Suprapubic skin (tissue), 4 donors: Measurements from ENCODE around the gene ST3GAL4.

Experiments
- CTCF ChIP-seq, 2 donors: fragments of 200-600 bp in 1 of 2; fragments of 450-650 bp in 1 of 2; sonication (generic) in 1 of 2; IDR thresholded peaks; one replicate each; pipeline ENCODE4 v1.5.1; 2016 to 2019; ENCODE audit warnings: antibody characterized with exemption in 2 of 2, mild to moderate bottlenecking in 1 of 2, moderate library complexity in 1 of 2
- EP300 ChIP-seq: sonication (generic); formaldehyde crosslinking; IDR thresholded peaks from one replicate; pipeline ENCODE4 v1.6.1; 2017; ENCODE audit warnings: antibody characterized with exemption
- POLR2A ChIP-seq, 2 donors: fragments of 450-650 bp; IDR thresholded peaks; one replicate each; pipeline ENCODE4 v1.6.1; 2017; ENCODE audit warnings: antibody characterized with exemption in 2 of 2, mild to moderate bottlenecking in 2 of 2, moderate library complexity in 2 of 2
- POLR2AphosphoS5 ChIP-seq, 3 donors: sonication (generic); formaldehyde crosslinking; IDR thresholded peaks; one replicate each; pipeline ENCODE4 v1.6.1; 2017; ENCODE audit warnings: antibody characterized with exemption in 3 of 3

DNA sequence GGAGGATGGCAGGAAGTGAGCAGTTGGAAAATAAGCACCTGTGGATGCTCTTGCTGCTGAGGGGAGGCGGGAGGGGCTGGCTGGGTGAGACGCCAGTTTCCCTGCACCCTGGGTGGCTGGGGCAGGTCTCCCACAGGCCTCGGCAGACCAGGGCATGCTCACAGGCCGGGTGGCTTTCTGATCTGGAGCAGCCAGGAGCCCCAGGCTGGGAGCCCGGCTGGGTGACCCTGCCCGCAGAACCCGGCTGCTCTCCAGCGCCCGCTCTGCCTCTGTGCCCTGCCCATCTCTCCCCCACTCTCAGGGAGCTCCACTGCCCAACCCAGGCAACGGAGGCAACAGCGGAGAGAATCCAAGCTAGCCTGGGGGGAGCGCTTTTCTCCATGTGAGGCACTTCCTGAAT, 27.0 kb upstream of the ST3GAL4 start:
- TF ChIP-seq CTCF (IDR thresholded peaks at IDR 0.05) (no peak), POLR2A (IDR thresholded peaks at IDR 0.05) (no peak), POLR2AphosphoS5 (IDR thresholded peaks at IDR 0.05) (no peak), EP300 (no peak)
